Breast epithelium (tissue), 3 donors: ENCODE results near the gene CERS3.

Source experiments
- POLR2A ChIP-seq: fragments of 450-650 bp; IDR thresholded peaks from one replicate; pipeline ENCODE4 v1.6.1; 2016; ENCODE audit warnings: antibody characterized with exemption, mild to moderate bottlenecking, moderate library complexity
- POLR2AphosphoS5 ChIP-seq, 3 donors: sonication (generic); formaldehyde crosslinking; IDR thresholded peaks; one replicate each; pipeline ENCODE4 v1.6.1; 2017; ENCODE audit warnings: antibody characterized with exemption in 3 of 3
- TF ChIP-seq, protein P1 (sequence below), 3 donors: fragments of 450-650 bp; IDR thresholded peaks; one replicate each; pipeline ENCODE4 v1.5.1; 2016 to 2017; ENCODE audit warnings: antibody characterized with exemption in 3 of 3, mild to moderate bottlenecking in 3 of 3, moderate library complexity in 3 of 3

GRCh38 chr15:100383302-100384107, 145.2 kb downstream of the CERS3 start:
- TF ChIP-seq, protein P1, sequence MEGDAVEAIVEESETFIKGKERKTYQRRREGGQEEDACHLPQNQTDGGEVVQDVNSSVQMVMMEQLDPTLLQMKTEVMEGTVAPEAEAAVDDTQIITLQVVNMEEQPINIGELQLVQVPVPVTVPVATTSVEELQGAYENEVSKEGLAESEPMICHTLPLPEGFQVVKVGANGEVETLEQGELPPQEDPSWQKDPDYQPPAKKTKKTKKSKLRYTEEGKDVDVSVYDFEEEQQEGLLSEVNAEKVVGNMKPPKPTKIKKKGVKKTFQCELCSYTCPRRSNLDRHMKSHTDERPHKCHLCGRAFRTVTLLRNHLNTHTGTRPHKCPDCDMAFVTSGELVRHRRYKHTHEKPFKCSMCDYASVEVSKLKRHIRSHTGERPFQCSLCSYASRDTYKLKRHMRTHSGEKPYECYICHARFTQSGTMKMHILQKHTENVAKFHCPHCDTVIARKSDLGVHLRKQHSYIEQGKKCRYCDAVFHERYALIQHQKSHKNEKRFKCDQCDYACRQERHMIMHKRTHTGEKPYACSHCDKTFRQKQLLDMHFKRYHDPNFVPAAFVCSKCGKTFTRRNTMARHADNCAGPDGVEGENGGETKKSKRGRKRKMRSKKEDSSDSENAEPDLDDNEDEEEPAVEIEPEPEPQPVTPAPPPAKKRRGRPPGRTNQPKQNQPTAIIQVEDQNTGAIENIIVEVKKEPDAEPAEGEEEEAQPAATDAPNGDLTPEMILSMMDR (IDR thresholded peaks at IDR 0.05): peak in 1 of 3 donors; percentile 48
- TF ChIP-seq POLR2A (no peak), POLR2AphosphoS5 (IDR thresholded peaks at IDR 0.05) (no peak)
